IMR-90 (cell line): ENCODE measurements around the gene COX8A. TPM values are rescaled to one million over a fixed set of nuclear protein-coding genes. Genes with fewer than 3 reads are reported as not detected.

Source experiments
- ATAC-seq: fragments of 200-7000 bp; cut with Tn5 transposase; 2 replicates; pipeline ENCODE4 v1.9.1; 2020; ENCODE audit warnings: low read depth, mild to moderate bottlenecking, moderate library complexity
- BruUV-seq: library from RNA; stranded (reverse); fragments of 400-500 nt; replicated peaks from 2 replicates; lab custom pipeline; 2021; lab: Mats Ljungman, UMichigan
- CTCF ChIA-PET: fragments of 300-600 bp; formaldehyde crosslinking; extraction: SDS; loops from one replicate; lab custom pipeline; 2021; ENCODE audit warnings: antibody characterized with exemption; lab: Yijun Ruan, JAX
- POLR2A ChIA-PET: fragments of 300-600 bp; sonication (Branson Sonifier 250); formaldehyde crosslinking; loops from one replicate; lab custom pipeline; 2022; ENCODE audit warnings: antibody characterized with exemption; ENCODE audit not compliant: unreplicated experiment; lab: Charles Lee
- DNase-seq: peaks from one replicate; pipeline ENCODE4 v3.0.0; 2013
- H2AFZ ChIP-seq: replicated peaks from 2 replicates; pipeline ENCODE3; 2013; ENCODE audit warnings: low read length, mild to moderate bottlenecking; ENCODE audit not compliant: poor library complexity
- H2AK5ac ChIP-seq: 2 replicates; pipeline ENCODE4 v1.6.1; 2013; ENCODE audit warnings: low read depth, low read length, inconsistent platforms
- H2AK9ac ChIP-seq: replicated peaks from 2 replicates; pipeline ENCODE3; 2013; ENCODE audit warnings: mild to moderate bottlenecking, low read depth, low read length, moderate library complexity; ENCODE audit not compliant: poor library complexity
- H2BK120ac ChIP-seq: 2 replicates; pipeline ENCODE4 v1.6.1; 2013; ENCODE audit warnings: low read depth, low read length, inconsistent platforms
- H2BK15ac ChIP-seq: 3 replicates; pipeline ENCODE4 v1.6.1; 2013; ENCODE audit warnings: low read depth, low read length, inconsistent platforms
- H2BK20ac ChIP-seq: 2 replicates; pipeline ENCODE4 v1.6.1; 2013; ENCODE audit warnings: low read depth, mild to moderate bottlenecking, inconsistent platforms, low read length, moderate library complexity
- H2BK5ac ChIP-seq: 2 replicates; pipeline ENCODE4 v1.6.1; 2013; ENCODE audit warnings: mild to moderate bottlenecking, low read depth, low read length, inconsistent platforms; ENCODE audit not compliant: poor library complexity, severe bottlenecking
- H3K14ac ChIP-seq: replicated peaks from 2 replicates; pipeline ENCODE4 v1.6.1; 2013; ENCODE audit warnings: low read depth, low read length, inconsistent platforms
- H3K18ac ChIP-seq: 2 replicates; pipeline ENCODE4 v1.6.1; 2013; ENCODE audit warnings: low read depth, low read length, control low read depth
- H3K23ac ChIP-seq: 2 replicates; pipeline ENCODE4 v1.6.1; 2013; ENCODE audit warnings: low read depth, low read length, inconsistent platforms
- H3K27ac ChIP-seq: 2 replicates; pipeline ENCODE4 v1.5.1; 2013; ENCODE audit warnings: mild to moderate bottlenecking, control low read depth, low read length; ENCODE audit not compliant: insufficient read depth
- H3K27me3 ChIP-seq: 2 replicates; pipeline ENCODE4 v1.6.1; 2013; ENCODE audit warnings: low read length; ENCODE audit not compliant: control insufficient read depth, insufficient read depth
- H3K36me3 ChIP-seq: 2 replicates; pipeline ENCODE4 v1.6.1; 2013; ENCODE audit warnings: low read length, mixed read lengths; ENCODE audit not compliant: control insufficient read depth, insufficient read depth
- H3K4ac ChIP-seq: 2 replicates; pipeline ENCODE4 v1.6.1; 2013; ENCODE audit warnings: low read depth, low read length, inconsistent platforms
- H3K4me1 ChIP-seq: 2 replicates; pipeline ENCODE4 v1.6.1; 2013; ENCODE audit warnings: low read length, mixed read lengths; ENCODE audit not compliant: control insufficient read depth, insufficient read depth
- H3K4me2 ChIP-seq: 2 replicates; pipeline ENCODE4 v1.6.1; 2013; ENCODE audit warnings: low read depth, mild to moderate bottlenecking, control low read depth, low read length, moderate library complexity
- H3K4me3 ChIP-seq: 2 replicates; pipeline ENCODE4 v1.5.1; 2013; ENCODE audit warnings: low read depth, mild to moderate bottlenecking, control low read depth, low read length, moderate library complexity; ENCODE audit not compliant: insufficient read depth
- H3K56ac ChIP-seq: 2 replicates; pipeline ENCODE4 v1.6.1; 2013; ENCODE audit warnings: low read length, inconsistent platforms; ENCODE audit not compliant: insufficient read depth; ENCODE audit errors: extremely low read depth
- H3K79me1 ChIP-seq, 2 experiments: 2 replicates each; pipeline ENCODE4 v1.6.1; 2013; ENCODE audit warnings: low read length in 2 of 2, inconsistent platforms in 1 of 2, low read depth in 1 of 2
- H3K9ac ChIP-seq: 2 replicates; pipeline ENCODE4 v1.6.1; 2013; ENCODE audit warnings: low read depth, low read length, control low read depth
- H3K9me1 ChIP-seq: 2 replicates; pipeline ENCODE4 v1.6.1; 2013; ENCODE audit warnings: low read length, inconsistent platforms; ENCODE audit not compliant: insufficient read depth
- H3K9me3 ChIP-seq: 2 replicates; pipeline ENCODE4 v1.6.1; 2013; ENCODE audit warnings: low read length; ENCODE audit not compliant: control insufficient read depth, insufficient read depth
- H4K20me1 ChIP-seq: 2 replicates; pipeline ENCODE4 v1.6.1; 2013; ENCODE audit warnings: low read length, inconsistent platforms; ENCODE audit not compliant: insufficient read depth
- H4K5ac ChIP-seq: 2 replicates; pipeline ENCODE4 v1.6.1; 2013; ENCODE audit warnings: mild to moderate bottlenecking, low read depth, low read length, control low read depth
- H4K8ac ChIP-seq, 2 experiments: 2 replicates each; pipeline ENCODE4 v1.6.1; 2013; ENCODE audit warnings: low read depth in 2 of 2, low read length in 2 of 2, control low read depth in 1 of 2, inconsistent platforms in 1 of 2
- H4K91ac ChIP-seq: 2 replicates; pipeline ENCODE4 v1.6.1; 2013; ENCODE audit warnings: low read depth, low read length, inconsistent platforms; ENCODE audit not compliant: insufficient read depth
- BHLHE40 ChIP-seq: fragments of 150-350 bp; IDR thresholded peaks from 2 replicates; pipeline ENCODE4 v1.6.1; 2016; ENCODE audit warnings: mild to moderate bottlenecking, low read depth, low read length
- ELK1 ChIP-seq: fragments of 150-350 bp; IDR thresholded peaks from 2 replicates; pipeline ENCODE4 v1.6.1; 2016; ENCODE audit warnings: low read depth, mild to moderate bottlenecking, low read length, moderate library complexity, borderline replicate concordance
- FOS ChIP-seq: fragments of 150-350 bp; IDR thresholded peaks from 2 replicates; pipeline ENCODE4 v1.6.1; 2016; ENCODE audit warnings: low read depth, low read length
- MAFK ChIP-seq: IDR thresholded peaks from 2 replicates; pipeline ENCODE4 v1.6.1; 2012; ENCODE audit warnings: low read depth, low read length, improper control_type of control experiment
- NFE2L2 ChIP-seq: fragments of 150-350 bp; IDR thresholded peaks from 2 replicates; pipeline ENCODE4 v1.6.1; 2016; ENCODE audit warnings: low read depth, mild to moderate bottlenecking, low read length
- RCOR1 ChIP-seq: IDR thresholded peaks from 2 replicates; pipeline ENCODE4 v1.6.1; 2012; ENCODE audit warnings: mild to moderate bottlenecking, low read length, improper control_type of control experiment; ENCODE audit not compliant: insufficient replicate concordance
- RFX5 ChIP-seq: IDR thresholded peaks from 2 replicates; pipeline ENCODE4 v1.8.0; 2012; ENCODE audit warnings: low read depth, mild to moderate bottlenecking, low read length, moderate library complexity
- SMC3 ChIP-seq: fragments of 150-350 bp; IDR thresholded peaks from 2 replicates; pipeline ENCODE4 v1.6.1; 2016; ENCODE audit warnings: low read depth, mild to moderate bottlenecking, antibody characterized with exemption, low read length, moderate library complexity
- WGBS, 2 experiments: methylation state at CpG; one replicate each; pipeline versions ENCODE4 v1.1.5 to v1.1.7; 2013; ENCODE audit warnings: missing lambda C conversion rate in 2 of 2; ENCODE audit not compliant: insufficient read length in 1 of 2; ENCODE audit errors: extremely low coverage in 2 of 2; 5-methylcytosine and 5-hydroxymethylcytosine counted together
- dilution Hi-C: fragments of 300-500 bp; cut with HindIII; formaldehyde crosslinking; loops from one replicate; pipeline ENCODE4 v1.14.3; 2018; ENCODE audit warnings: low sequenced_read_pairs; ENCODE audit not compliant: unreplicated experiment
- in situ Hi-C: fragments of 300-500 bp; cut with MboI; formaldehyde crosslinking; loops from 3 replicates; pipeline ENCODE4 v1.14.3; 2019; ENCODE audit warnings: low sequenced_read_pairs, inconsistent platforms, mixed read lengths
- intact Hi-C: fragments of 100-400 bp; cut with micrococcal nuclease; formaldehyde crosslinking; loops from 2 replicates; pipeline ENCODE4 v1.10.0; 2022
- polyA plus RNA-seq, 3 experiments: library from polyadenylated mRNA; depleted of rRNA; stranded (reverse); fragments of >200 nt; gene quantifications; 2 replicates each; pipeline ENCODE4 v1.2.3, GENCODE V29; 2012; ENCODE audit warnings: low replicate concordance in 1 of 3
- total RNA-seq: library from RNA; depleted of rRNA; stranded (reverse); fragments of >200 nt; gene quantifications from 2 replicates; pipeline ENCODE4 v1.2.3, GENCODE V29; 2012
- TF ChIP-seq, protein P1 (sequence below): conservative IDR thresholded peaks from 2 replicates; pipeline ENCODE4 v1.5.1; 2012; ENCODE audit warnings: mild to moderate bottlenecking, low read depth, low read length, improper control_type of control experiment

The COX8A gene
- total and polyA plus RNA-seq, 2 of the 4 experiments (the other 2 are of a cell fraction) = 250 to 598 TPM

DNA sequence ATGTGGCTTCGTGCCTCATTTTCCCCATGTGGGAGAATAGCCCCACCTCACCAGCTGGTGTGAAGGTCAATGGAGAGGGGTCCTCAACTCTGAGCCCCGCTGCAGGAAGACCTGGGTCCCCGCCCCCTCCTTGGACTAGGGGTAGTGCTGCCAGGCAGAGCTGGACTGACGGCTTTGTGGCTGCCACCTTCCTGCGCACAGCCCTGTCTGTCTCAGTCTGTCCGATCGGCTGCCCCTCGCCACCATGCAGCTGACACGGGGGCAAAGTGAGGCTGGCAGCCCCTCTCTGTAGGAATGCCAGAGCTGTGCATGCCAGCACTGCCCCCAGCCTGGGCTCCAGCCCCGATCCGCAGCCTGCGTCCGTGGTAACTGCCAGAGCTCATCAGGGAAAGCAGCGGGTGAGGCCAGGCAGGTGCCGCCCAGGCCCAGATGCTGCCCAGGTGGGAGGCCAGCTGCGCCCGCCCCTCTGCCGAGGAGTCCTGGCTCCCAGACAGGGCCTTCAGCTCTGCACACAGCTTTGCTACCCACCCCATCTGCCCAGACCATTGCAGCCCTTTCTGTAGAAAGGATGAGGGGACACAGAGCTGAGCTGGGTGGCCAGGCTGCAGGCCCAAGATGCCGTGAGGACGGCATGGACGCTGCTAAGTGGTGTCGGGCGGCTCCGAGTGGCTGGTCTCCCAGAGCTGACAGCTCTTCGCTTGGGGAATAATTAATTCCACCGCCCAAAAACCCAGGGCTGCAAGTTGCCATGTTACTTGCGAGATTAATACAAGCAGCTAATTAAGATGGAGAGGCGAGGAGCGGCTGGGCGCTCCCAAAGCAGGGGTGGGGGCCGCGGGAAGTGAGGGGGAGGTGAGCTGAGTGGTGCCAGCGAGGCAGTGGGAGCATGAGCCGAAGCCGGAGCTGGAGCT, 41.8 kb downstream of the COX8A start:
- no peak overlapping the region for H3K4me2 ChIP-seq
- no peak overlapping the region for H3K18ac ChIP-seq
- H3K4me3 ChIP-seq = no peak overlapping the region
- no peaks in the 10 kb centered on the region for H3K79me1 ChIP-seq
- H3K9me1 ChIP-seq = no peaks in the 10 kb centered on the region
- H4K20me1 ChIP-seq = 0 out of 2 replicates have a peak, but pooled peaks cover 8% of the 10 kb centered on the region
- no peak overlapping the region for H4K5ac ChIP-seq
- no peak overlapping the region for H2BK15ac ChIP-seq
- ChIA-PET POLR2A (no interaction called here), CTCF (interaction anchor here (1.0 kb wide), 1 partner anchor 107 kb away, joined by 3 read pairs; no protein-coding TSS in a partner anchor)
- H3K9me3 ChIP-seq = no peaks in the 10 kb centered on the region
- no peaks in the 10 kb centered on the region for H3K4me1 ChIP-seq
- no peaks in the 10 kb centered on the region for H3K36me3 ChIP-seq
- ATAC-seq (no peak), DNase-seq (no peak)
- WGBS, 2 experiments = 72% methylated on average over 10 of the region's 35 CpGs; no CpG with 5 or more reads in 1 of the 2 experiments
- H2BK20ac ChIP-seq = no peak overlapping the region
- intact Hi-C loops = no loop called here
- TF ChIP-seq, protein P1, sequence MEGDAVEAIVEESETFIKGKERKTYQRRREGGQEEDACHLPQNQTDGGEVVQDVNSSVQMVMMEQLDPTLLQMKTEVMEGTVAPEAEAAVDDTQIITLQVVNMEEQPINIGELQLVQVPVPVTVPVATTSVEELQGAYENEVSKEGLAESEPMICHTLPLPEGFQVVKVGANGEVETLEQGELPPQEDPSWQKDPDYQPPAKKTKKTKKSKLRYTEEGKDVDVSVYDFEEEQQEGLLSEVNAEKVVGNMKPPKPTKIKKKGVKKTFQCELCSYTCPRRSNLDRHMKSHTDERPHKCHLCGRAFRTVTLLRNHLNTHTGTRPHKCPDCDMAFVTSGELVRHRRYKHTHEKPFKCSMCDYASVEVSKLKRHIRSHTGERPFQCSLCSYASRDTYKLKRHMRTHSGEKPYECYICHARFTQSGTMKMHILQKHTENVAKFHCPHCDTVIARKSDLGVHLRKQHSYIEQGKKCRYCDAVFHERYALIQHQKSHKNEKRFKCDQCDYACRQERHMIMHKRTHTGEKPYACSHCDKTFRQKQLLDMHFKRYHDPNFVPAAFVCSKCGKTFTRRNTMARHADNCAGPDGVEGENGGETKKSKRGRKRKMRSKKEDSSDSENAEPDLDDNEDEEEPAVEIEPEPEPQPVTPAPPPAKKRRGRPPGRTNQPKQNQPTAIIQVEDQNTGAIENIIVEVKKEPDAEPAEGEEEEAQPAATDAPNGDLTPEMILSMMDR = no peak
- no peak for TF ChIP-seq SMC3
- no peak for TF ChIP-seq FOS
- TF ChIP-seq ELK1 = no peak
- TF ChIP-seq NFE2L2 = no peak
- no peak for TF ChIP-seq RFX5
- TF ChIP-seq RCOR1 = no peak
- no peak for TF ChIP-seq BHLHE40
- TF ChIP-seq MAFK = no peak
- peaks cover 9% of the 10 kb centered on the region for H3K27me3 ChIP-seq
- no peak overlapping the region for H4K8ac ChIP-seq
- no peak overlapping the region for H2AK9ac ChIP-seq
- H2BK5ac ChIP-seq = no peak overlapping the region
- H2AK5ac ChIP-seq = no peak overlapping the region
- H3K14ac ChIP-seq = no peak overlapping the region
- no peak overlapping the region for H3K27ac ChIP-seq
- dilution Hi-C loops = no loop called here
- H2AFZ ChIP-seq = no peak overlapping the region
- no peak overlapping the region for H3K56ac ChIP-seq
- no TSS peak for BruUV-seq
- no peak overlapping the region for H3K23ac ChIP-seq
- in situ Hi-C loops = no loop called here
- H3K9ac ChIP-seq = no peak overlapping the region
- no peak overlapping the region for H2BK120ac ChIP-seq
- no peak overlapping the region for H4K91ac ChIP-seq
- H3K4ac ChIP-seq = no peak overlapping the region
